Brain microvascular endothelial cell (primary cell): Measurements from ENCODE around the gene NKIRAS1.

Source experiments
- DNase-seq: peaks from one replicate; pipeline ENCODE4 v3.0.0-alpha.2; 2020
- H3K27ac ChIP-seq: fragments of 250-450 bp; sonication (Bioruptor Pico); 2 replicates; pipeline ENCODE4 v1.5.1; 2020; ENCODE audit warnings: mild to moderate bottlenecking, moderate library complexity
- H3K27me3 ChIP-seq: fragments of 250-450 bp; sonication (Bioruptor Pico); replicated peaks from 2 replicates; pipeline ENCODE4 v1.5.1; 2020; ENCODE audit warnings: mild to moderate bottlenecking
- H3K36me3 ChIP-seq: fragments of 250-450 bp; sonication (Bioruptor Pico); replicated peaks from 2 replicates; pipeline ENCODE4 v1.5.1; 2020; ENCODE audit warnings: mild to moderate bottlenecking
- H3K4me3 ChIP-seq: 2 replicates; pipeline ENCODE4 v1.5.1; 2011; ENCODE audit warnings: low read depth, mild to moderate bottlenecking, control low read depth, low read length, moderate library complexity
- CTCF ChIP-seq: IDR thresholded peaks from 2 replicates; pipeline ENCODE4 v1.5.1; 2011; ENCODE audit warnings: low read depth, mild to moderate bottlenecking, moderate library complexity, low read length, control low read depth, inconsistent platforms; ENCODE audit errors: missing control alignments
- in situ Hi-C: cut with HindIII; loops from 2 replicates; pipeline ENCODE4 v1.10.0; 2017; ENCODE audit warnings: low sequenced_read_pairs, low pct_ligation_motif_present

NKIRAS1 gene

GRCh38 chr3:23909341-23909740 lies 7.4 kb downstream of the NKIRAS1 start:
- no peak for TF ChIP-seq CTCF
- Histone ChIP-seq H3K27me3 (no peaks in the 10 kb centered on the region), H3K27ac (no peak overlapping the region), H3K4me3 (no peak overlapping the region), H3K36me3 (peaks cover 5% of the 10 kb centered on the region)
- in situ Hi-C loops, result no loop called here
- no peak for DNase-seq

GRCh38 chr3:23904545-23904944 lies 12.2 kb downstream of the NKIRAS1 start:
- in situ Hi-C loops, result no loop called here
- DNase-seq, result no peak
- H3K27me3 ChIP-seq, result no peaks in the 10 kb centered on the region
- peaks cover 5% of the 10 kb centered on the region for H3K36me3 ChIP-seq
- no peak overlapping the region for H3K27ac ChIP-seq
- no peak for TF ChIP-seq CTCF
- no peak overlapping the region for H3K4me3 ChIP-seq

GRCh38 chr3:23900744-23901143 lies 16.0 kb downstream of the NKIRAS1 start:
- DNase-seq, result no peak

GRCh38 chr3:23895181-23895580 lies 21.6 kb downstream of the NKIRAS1 start:
- in situ Hi-C loops, result no loop called here
- no peak for TF ChIP-seq CTCF
- H3K27me3 ChIP-seq, result no peaks in the 10 kb centered on the region
- DNase-seq, result no peak
- no peak overlapping the region for H3K4me3 ChIP-seq
- peaks cover 12% of the 10 kb centered on the region for H3K36me3 ChIP-seq
- no peak overlapping the region for H3K27ac ChIP-seq

More at GRCh38 chr3:23900744-23901143, 16.0 kb downstream of the NKIRAS1 start:
- H3K36me3 ChIP-seq, result peaks cover 11% of the 10 kb centered on the region
- no peak overlapping the region for H3K27ac ChIP-seq
- H3K4me3 ChIP-seq, result no peak overlapping the region
- TF ChIP-seq CTCF, result peak; percentile 25
- in situ Hi-C loops, result no loop called here
- H3K27me3 ChIP-seq, result no peaks in the 10 kb centered on the region

GRCh38 chr3:23894254-23895061 lies 22.3 kb downstream of the NKIRAS1 start:
- Histone ChIP-seq H3K4me3 (no peak overlapping the region), H3K27me3 (no peaks in the 10 kb centered on the region), H3K27ac (no peak overlapping the region), H3K36me3 (peaks cover 8% of the 10 kb centered on the region)
- in situ Hi-C loops, result no loop called here
- TF ChIP-seq CTCF, result no peak
- no peak for DNase-seq

- no peak for DNase-seq
- in situ Hi-C loops, result no loop called here
- H3K4me3 ChIP-seq, result no peak overlapping the region
- no peak overlapping the region for H3K27ac ChIP-seq
- H3K36me3 ChIP-seq, result peaks cover 3% of the 10 kb centered on the region
- H3K27me3 ChIP-seq, result no peaks in the 10 kb centered on the region
- no peak for TF ChIP-seq CTCF
Observed at GRCh38 chr3:23889950-23890349, 26.8 kb downstream of the NKIRAS1 start.
